ENCODE measurements around the gene MAZ.

- TF ChIP-seq, protein P1, sequence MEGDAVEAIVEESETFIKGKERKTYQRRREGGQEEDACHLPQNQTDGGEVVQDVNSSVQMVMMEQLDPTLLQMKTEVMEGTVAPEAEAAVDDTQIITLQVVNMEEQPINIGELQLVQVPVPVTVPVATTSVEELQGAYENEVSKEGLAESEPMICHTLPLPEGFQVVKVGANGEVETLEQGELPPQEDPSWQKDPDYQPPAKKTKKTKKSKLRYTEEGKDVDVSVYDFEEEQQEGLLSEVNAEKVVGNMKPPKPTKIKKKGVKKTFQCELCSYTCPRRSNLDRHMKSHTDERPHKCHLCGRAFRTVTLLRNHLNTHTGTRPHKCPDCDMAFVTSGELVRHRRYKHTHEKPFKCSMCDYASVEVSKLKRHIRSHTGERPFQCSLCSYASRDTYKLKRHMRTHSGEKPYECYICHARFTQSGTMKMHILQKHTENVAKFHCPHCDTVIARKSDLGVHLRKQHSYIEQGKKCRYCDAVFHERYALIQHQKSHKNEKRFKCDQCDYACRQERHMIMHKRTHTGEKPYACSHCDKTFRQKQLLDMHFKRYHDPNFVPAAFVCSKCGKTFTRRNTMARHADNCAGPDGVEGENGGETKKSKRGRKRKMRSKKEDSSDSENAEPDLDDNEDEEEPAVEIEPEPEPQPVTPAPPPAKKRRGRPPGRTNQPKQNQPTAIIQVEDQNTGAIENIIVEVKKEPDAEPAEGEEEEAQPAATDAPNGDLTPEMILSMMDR (IDR thresholded peaks at IDR 0.05; ENCODE audit: low read depth, low read length): no peak
- TF ChIP-seq POLR2A (IDR thresholded peaks at IDR 0.05; ENCODE audit: extremely low read depth, insufficient read length) (no peak), MAX (IDR thresholded peaks at IDR 0.05; ENCODE audit: low read depth, low read length) (no peak)
Observed at GRCh38 chr16:29820730-29821642, 14.7 kb downstream of the MAZ start.

Measured in NB4 (cell line).